GM18951 (cell line): ENCODE data around the gene PCSK6.

Source experiments
- POLR2A ChIP-seq: IDR thresholded peaks from 4 replicates; pipeline ENCODE4 v1.6.1; 2011; ENCODE audit warnings: mild to moderate bottlenecking; ENCODE audit not compliant: insufficient read length, insufficient read depth; ENCODE audit errors: extremely low read depth
- in situ Hi-C: fragments of 300-500 bp; cut with MboI; formaldehyde crosslinking; loops from one replicate; pipeline ENCODE4 v1.12.0; 2022; ENCODE audit warnings: low sequenced_read_pairs, mixed read lengths, inconsistent platforms; ENCODE audit not compliant: unreplicated experiment

The PCSK6 gene

GRCh38 chr15:101480613-101481380, 8.7 kb downstream of the PCSK6 start:
- TF ChIP-seq POLR2A: no peak
- in situ Hi-C loops: no loop called here

- in situ Hi-C loops: no loop called here
- no peak for TF ChIP-seq POLR2A
Measured at GRCh38 chr15:101479851-101480612, 9.5 kb downstream of the PCSK6 start.

GRCh38 chr15:101479342-101479845, 10.1 kb downstream of the PCSK6 start:
- TF ChIP-seq POLR2A: no peak
- in situ Hi-C loops: no loop called here

GRCh38 chr15:101478701-101479341, 10.7 kb downstream of the PCSK6 start:
- in situ Hi-C loops: no loop called here
- no peak for TF ChIP-seq POLR2A

GRCh38 chr15:101477851-101478362, 11.6 kb downstream of the PCSK6 start:
- TF ChIP-seq POLR2A: no peak
- in situ Hi-C loops: no loop called here

GRCh38 chr15:101476756-101477155, 12.8 kb downstream of the PCSK6 start:
- in situ Hi-C loops: no loop called here
- TF ChIP-seq POLR2A: no peak

GRCh38 chr15:101474983-101475382, 14.5 kb downstream of the PCSK6 start:
- in situ Hi-C loops: no loop called here
- no peak for TF ChIP-seq POLR2A

GRCh38 chr15:101474233-101474632, 15.3 kb downstream of the PCSK6 start:
- no peak for TF ChIP-seq POLR2A
- in situ Hi-C loops: no loop called here

GRCh38 chr15:101472033-101472432, 17.5 kb downstream of the PCSK6 start:
- in situ Hi-C loops: no loop called here
- no peak for TF ChIP-seq POLR2A

- no peak for TF ChIP-seq POLR2A
- in situ Hi-C loops: no loop called here
Measured at GRCh38 chr15:101470548-101471239, 18.8 kb downstream of the PCSK6 start.

- in situ Hi-C loops: no loop called here
- no peak for TF ChIP-seq POLR2A
Measured at GRCh38 chr15:101469520-101470288, 19.8 kb downstream of the PCSK6 start.

- in situ Hi-C loops: no loop called here
- no peak for TF ChIP-seq POLR2A
Measured at GRCh38 chr15:101466188-101466587, 23.3 kb downstream of the PCSK6 start.
